ENCODE data around the gene DYRK3.

The DYRK3 gene

GRCh38 chr1:206685334-206685768, 50.0 kb downstream of the DYRK3 start:
- DNase-seq (ENCODE audit: low spot score): peak; percentile 64
- CTCF ChIA-PET: no interaction called here
- H3K27ac ChIP-seq: peak overlapping the region; percentile 90
- POLR2A ChIA-PET (ENCODE audit: low non-redundant PET): no interaction called here
- TF ChIP-seq CTCF (conservative IDR thresholded peaks at IDR 0.05; ENCODE audit: low read depth): no peak

DNA sequence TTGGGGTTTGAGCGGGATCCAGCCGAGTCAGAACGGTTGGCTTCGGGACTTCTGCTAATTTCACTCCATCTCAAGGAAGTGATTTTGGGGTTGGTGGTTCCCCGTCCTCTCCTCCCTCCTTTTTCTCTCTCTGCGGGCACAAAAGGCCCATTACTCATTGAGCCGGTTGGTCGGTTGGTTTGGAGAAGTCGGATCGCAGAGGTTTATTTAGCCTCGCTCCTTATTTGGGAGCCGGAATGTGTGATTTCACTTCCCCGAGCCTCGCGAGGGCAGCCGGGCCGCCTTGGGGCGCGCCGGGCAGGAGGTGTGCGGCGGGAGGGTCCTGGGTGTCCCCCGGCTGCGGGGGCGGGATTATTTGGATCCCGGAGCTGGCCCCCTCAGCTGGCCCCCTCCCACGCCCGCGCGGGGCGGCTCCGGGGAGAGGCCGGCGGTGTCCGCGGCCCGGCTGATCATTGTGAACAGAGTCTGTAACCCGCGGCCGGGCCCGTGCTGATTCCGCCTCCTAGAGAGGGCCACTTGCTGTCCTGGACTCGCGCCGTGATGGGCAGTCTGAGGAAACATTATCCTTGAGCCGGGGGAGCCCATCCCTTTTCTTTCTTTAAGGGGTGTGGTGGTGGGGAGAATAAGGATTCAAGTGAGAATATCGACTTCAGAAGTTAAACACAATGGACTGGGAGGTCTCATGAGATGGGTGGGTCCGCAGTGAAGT, 50.6 kb downstream of the DYRK3 start:
- ChIA-PET POLR2A (ENCODE audit: low non-redundant PET) (interaction anchor here (1.2 kb wide), 1 partner anchor 51 kb away, joined by 5 read pairs; the partner anchor contains the start of gene DYRK3), CTCF (no interaction called here)
- H3K27ac ChIP-seq: peak overlapping the region; percentile 90
- no peak for TF ChIP-seq CTCF (conservative IDR thresholded peaks at IDR 0.05; ENCODE audit: low read depth)
- DNase-seq (ENCODE audit: low spot score): peak; percentile 87

DNA sequence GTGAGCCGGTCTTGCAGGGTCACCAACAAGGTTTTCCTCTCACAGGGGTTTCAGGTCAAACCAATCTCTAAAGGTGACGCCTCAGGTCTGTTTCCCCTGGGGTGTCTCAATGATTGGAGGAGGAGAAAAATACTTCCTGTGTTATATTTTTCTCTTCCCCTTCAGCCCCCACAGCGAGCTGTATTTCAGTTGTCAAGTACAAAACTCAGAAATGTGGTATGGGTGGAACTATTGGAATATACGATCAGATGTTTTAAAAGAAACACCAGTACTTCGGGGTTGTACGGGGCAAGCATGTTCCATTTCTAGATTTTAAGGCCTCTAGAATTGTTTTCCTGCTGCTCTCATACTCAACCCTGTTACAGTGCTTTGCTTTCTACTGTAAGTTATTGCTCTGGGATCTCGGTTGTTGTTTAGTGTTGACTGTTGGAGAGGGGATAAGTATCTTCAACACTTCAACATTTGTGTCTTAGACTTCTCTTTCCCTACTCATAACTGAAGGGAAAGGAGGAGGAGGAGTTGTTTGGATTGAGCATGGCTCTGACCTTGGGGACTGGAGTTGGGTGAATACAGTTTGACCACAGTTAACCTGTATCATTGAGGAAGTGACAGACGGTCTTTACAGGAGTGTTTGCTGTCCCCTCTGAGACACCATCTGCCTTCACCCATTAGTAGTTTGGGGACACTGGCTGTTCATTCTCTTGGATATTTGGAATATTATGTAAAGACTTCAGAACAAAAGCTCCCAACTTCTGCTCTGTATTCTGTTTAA, 51.3 kb downstream of the DYRK3 start:
- peak; percentile 61 for DNase-seq (ENCODE audit: low spot score)
- peak overlapping the region; percentile 90 for H3K27ac ChIP-seq
- no peak for TF ChIP-seq CTCF (conservative IDR thresholded peaks at IDR 0.05; ENCODE audit: low read depth)
- CTCF ChIA-PET: no interaction called here
- POLR2A ChIA-PET (ENCODE audit: low non-redundant PET): interaction anchor here (1.2 kb wide), 1 partner anchor 52 kb away, joined by 5 read pairs; the partner anchor contains the start of gene DYRK3

GRCh38 chr1:206687251-206687914, 52.0 kb downstream of the DYRK3 start:
- TF ChIP-seq CTCF (conservative IDR thresholded peaks at IDR 0.05; ENCODE audit: low read depth): no peak

GRCh38 chr1:206687915-206688442, 52.6 kb downstream of the DYRK3 start:
- ChIA-PET POLR2A (ENCODE audit: low non-redundant PET) (interaction anchor here (0.6 kb wide), 1 partner anchor 28 kb away, joined by 3 read pairs; no protein-coding TSS in a partner anchor), CTCF (interaction anchor here (0.5 to 1.1 kb wide), 3 partner anchors 76 to 208 kb away, joined by 3 to 4 read pairs (median 3); partner anchors contain the start of gene EIF2D)

More at GRCh38 chr1:206687251-206687914, 52.0 kb downstream of the DYRK3 start:
- ChIA-PET CTCF (interaction anchor here (0.5 to 1.1 kb wide), 2 partner anchors 119 to 208 kb away, joined by 3 to 4 read pairs; no protein-coding TSS in a partner anchor), POLR2A (ENCODE audit: low non-redundant PET) (interaction anchor here (1.2 kb wide), 1 partner anchor 52 kb away, joined by 5 read pairs; the partner anchor contains the start of gene DYRK3)
- no peak for DNase-seq (ENCODE audit: low spot score)
- peak overlapping the region; percentile 4; the same call in 1 of the 2 replicates for H3K27ac ChIP-seq

More at GRCh38 chr1:206687915-206688442, 52.6 kb downstream of the DYRK3 start:
- no peak for DNase-seq (ENCODE audit: low spot score)
- peak overlapping the region; percentile 4; the same call in 1 of the 2 replicates for H3K27ac ChIP-seq
- TF ChIP-seq CTCF (conservative IDR thresholded peaks at IDR 0.05; ENCODE audit: low read depth): no peak

Measured in RWPE1 (cell line).